Activated CD4-positive, alpha-beta T cell treated with anti-CD3 and anti-CD28 coated beads, Interleukin-10, Interleukin-2, amounts not matched to agents 100 ng/mL and 50 ng/mL, durations not matched to agents 16 hours and 8 hours (primary cell): ENCODE data around the gene DNAH10.

Source experiments
- DNase-seq: peaks from one replicate; pipeline ENCODE4 v3.0.0-alpha.2; 2020

DNAH10 gene

DNA sequence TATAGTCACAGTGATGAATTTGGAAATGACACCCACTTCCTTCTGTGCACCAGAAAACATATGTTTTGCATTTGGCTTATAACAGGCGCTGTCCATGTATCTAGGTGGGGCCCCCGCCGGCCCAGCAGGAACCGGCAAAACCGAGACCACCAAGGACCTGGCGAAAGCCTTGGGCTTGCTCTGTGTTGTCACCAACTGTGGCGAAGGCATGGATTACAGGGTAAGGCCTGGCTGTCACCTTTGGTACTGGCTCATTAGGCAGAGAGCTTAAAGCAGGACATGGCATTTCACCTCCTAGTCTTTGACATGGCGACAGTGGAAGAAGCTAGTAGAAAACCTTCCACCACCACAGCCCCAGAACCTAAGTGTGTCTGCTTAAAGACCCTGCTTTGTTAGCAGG lies 85.8 kb downstream of the DNAH10 start:
- no peak for DNase-seq

DNA sequence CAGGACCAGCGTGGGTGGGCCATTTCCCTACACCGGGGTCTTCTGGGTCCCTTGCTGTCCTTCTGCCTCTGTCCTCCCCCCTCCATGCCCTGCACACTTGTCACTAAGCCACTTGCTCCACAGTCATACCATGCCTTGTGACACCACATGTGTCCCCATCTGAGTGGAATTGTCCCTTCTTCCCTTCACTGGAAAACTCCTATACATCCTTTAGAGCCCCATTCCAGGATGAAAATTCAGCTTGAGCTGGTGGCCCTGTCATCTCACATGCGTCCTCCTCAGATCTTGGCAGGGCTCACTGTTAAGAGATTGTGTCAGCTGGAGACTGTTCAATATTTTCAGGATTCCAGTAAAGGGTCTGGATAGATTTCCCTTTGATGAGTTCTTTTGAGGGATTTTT lies 87.4 kb downstream of the DNAH10 start:
- DNase-seq, result no peak

DNA sequence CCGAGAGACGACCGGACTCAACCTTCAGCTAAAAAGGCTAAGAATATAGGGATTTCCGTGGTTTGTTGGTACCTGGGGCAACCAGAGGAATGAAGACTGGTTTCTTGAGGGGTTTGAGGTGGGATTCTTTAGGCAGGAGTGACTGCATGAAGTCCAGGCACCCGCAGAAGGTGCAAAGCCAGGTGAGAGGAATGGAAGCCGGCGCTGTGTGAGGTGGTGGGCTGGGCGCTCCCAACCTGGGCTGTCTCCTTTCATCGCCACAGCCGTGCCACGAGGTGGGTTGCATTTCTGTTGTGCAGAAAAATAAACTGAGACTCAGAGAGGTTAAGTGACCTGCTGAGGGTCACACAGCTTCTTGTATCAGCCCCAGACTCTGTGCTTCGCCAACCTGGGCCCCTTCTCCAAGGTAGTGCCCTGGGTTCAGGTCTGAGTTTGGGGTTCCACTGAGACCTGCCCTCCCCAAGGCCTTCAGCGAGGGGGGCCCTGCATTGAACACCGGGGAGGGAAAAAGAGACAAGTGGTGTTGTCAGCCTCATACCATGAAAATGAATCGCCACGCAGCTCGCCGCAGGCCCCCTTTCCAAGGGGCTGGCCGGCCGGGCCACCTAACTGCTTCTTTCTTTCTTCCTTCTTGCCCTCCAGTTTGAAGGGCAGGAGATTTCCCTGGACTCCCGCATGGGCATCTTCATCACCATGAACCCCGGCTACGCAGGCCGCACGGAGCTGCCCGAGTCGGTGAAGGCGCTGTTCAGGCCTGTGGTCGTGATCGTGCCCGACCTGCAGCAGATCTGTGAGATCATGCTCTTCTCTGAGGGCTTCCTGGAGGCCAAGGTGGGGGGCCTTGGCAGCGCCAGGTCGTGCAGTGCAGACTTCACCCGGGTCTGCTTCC lies 88.4 kb downstream of the DNAH10 start:
- no peak for DNase-seq

DNA sequence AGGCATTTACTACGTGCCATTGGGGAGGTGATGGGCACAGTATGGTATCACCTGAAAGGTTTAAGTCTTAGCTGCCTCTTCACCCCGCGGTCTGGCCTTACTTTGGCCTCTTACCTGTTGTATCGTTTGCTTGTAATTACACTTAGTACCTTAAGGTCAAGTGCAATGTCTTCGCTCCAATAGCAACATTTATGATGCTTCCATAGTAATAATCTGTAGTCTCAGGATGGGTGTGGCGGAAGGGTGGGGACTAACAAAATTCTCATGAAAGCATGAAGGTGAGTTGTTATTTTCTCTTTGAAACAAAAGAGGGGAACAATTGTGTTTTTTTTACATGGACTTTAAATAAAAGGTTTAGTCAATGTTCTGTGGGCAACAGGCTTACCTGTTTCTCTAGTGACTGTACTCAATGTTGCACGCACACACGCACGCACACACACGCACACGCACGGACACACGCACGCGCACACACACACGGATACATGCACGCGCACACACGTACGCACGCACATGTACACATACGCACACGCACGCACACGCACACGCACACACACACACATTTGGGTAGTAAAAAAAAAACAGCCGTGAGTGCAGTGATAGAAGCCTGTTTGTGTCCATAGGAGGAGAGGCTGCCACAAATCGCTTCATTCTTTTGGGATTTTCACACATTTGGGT lies 91.4 kb downstream of the DNAH10 start:
- DNase-seq, result no peak

DNA sequence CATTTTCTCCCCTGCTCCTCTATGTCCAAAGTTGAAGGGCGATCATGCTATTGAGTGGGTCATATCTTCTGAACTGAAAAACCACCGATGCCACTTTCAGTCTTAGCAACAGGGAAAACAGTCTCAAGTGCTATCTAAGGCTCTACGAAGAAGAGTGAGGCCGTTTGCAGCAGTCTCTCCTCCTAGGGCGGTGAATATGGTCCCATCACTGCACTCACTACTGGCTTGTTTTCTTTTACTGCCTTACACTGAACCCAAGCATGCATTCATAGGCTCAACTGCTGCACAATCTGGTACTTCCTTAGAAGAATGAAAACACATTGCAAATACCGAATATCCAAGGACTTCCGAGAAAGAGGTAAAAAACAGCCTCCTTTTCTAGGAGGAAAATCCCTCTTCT lies 92.1 kb downstream of the DNAH10 start:
- no peak for DNase-seq

DNA sequence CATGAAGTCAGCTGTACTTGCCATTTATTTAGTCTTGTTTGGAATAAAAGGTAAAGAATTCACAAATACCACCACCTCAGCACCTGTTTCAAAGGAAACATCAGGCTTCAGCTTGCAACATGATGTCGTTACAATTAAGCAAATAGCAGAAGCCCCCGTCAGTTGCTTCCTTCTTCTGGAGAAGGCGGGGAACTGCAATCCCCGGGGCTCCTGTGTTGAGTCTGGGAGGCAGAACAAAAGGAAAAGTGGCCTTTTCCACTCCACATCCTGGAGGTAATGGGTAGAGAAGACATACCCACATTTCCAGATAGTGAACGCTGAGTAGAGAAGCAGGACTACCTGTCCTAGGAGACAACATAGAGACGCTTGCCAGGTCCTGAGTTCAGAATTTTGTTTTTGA lies 92.8 kb downstream of the DNAH10 start:
- DNase-seq, result no peak

DNA sequence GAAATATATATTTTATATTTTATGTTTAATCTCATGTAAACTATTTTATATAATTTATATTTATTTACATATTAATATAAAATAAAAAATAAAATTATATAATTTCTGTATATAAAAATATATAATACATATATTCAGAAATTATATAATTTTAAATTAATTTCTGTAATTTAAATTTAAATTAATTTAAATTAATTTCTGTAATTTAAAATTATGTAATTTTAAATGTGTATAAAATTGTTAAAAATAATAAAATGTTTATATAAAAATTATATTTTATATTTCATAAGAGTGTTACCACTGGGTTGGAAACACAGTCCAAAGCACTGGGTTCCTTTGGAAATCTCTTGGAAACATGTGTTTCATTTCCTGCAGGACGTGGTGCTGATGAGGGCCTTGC lies 94.6 kb downstream of the DNAH10 start:
- no peak for DNase-seq

DNA sequence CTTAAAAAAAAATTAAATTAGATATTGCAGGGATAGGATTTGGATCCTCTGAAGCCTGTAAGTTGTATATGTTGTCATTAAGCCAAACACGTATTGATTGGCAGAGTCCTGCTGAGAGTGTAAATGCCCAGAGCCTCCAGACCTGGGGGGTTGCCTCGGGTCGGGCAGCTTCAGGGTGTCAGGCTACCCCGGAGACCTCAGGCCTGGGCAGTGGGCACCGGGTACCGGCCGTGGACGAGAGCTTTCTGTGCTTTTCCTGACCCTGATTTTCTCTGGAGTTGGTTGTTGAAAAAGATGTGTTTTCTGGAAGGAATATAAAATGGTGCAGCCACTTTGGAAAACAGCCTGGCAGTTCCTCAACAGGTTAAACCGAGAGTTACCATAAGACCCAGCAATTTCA lies 96.1 kb downstream of the DNAH10 start:
- no peak for DNase-seq

DNA sequence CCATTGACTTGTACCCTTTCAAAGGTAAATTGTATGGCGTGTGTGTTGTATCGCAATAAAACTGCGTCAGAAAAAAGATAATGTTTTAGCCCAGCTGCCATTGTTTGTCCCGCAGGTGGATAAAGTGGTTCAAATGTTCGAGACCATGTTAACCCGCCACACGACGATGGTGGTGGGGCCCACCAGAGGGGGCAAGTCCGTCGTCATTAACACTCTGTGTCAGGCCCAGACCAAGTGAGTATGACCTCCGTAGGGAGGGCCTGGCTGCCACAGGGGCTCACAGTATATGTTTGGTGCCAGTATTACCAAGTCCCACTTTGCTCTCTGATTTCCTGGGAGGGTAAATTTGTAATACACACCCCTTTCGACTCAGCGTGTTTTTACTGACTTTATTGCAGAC lies 96.9 kb downstream of the DNAH10 start:
- DNase-seq, result no peak

DNA sequence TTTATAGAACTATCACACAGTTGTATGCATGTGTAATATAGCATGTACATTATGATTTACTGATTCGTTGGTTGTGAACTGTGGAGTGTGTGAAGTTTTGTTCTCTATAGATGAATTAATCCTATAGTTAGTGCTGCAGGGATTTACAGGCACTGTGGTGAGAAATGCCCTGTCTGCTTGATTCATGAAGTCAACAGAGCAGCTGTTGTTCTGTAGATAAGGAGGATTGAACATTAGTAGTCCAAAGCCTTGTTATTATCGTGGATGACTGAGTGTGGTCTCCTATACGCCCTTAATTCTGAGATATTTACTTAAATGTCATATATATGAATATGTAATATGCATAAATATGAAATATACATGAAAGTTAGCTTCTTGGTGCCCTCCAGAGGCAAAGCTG lies 98.3 kb downstream of the DNAH10 start:
- no peak for DNase-seq

DNA sequence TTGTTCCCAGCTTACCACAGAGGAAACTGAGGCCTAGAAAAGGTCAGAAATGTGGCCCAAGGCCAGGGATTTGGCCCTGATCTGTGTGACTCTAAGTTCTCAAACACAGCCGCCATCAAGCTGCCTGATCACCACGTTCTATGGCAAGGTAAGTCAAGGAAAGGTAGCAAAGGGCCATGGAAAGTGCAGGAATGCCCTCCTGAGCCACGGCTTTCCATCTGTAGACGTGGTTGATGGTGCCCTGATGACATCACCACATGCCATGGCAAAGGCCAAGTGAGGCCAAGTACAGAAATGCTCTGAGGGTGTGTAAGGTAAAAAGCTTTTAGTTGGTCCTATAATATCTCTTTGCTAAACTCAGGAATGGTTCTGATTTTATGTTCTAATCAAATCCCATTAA lies 99.3 kb downstream of the DNAH10 start:
- DNase-seq, result no peak

DNA sequence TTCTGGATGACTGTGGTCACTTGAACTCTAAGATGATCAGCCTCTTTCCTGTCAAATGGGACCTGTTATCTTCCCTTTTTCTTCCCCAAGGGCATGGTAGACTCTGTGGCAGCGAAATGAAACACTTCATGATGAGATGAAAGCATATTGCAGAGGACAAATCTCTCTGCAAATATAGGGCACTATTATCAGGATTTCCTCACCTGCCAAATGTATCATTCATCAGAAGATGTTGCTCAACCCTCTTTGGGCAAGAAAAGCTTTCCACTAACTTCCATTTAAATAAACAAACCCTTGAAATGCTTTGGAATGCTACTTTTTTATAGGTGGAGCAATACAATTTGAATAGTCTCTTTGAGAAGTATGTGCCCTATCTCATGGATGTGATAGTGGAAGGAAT lies 105.0 kb downstream of the DNAH10 start:
- no peak for DNase-seq

DNA sequence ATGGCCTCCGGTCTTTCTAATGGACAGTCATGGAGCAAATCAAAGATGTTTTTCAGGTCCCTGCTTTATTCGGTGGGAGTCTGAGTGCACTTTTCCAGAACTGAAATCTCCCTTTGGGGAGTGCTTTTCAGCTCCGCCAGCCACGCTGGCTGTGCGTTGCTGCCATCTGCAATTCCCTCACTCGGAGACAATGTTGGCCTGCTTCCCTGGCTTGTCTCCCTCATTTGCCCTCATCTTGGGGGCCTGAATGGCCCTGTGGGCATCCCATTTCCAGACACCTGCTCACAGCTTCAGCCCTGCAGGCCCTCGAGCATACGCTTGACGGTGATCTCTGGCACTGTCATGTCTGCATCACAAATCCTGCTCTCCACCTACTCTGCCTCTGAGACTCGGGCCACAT lies 106.7 kb downstream of the DNAH10 start:
- DNase-seq, result no peak

DNA sequence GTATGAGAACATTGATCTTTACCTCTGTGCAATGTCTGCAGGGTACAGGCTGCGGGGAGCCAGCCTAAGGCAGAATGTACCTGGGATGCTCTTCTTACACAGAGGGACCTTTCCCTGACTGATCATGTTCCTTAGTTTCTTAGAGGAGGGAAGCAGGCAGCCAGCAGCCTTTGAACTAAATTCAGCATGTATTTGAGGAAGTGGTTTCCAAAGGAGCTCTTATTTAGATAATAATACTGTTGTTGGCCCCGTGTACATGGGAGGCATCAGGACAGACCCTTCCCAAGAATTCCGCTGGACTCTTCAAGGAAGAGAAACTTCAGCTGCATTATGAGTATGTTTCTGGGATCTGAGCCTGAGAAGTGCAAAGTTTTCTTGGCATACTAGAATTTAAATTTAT lies 111.7 kb downstream of the DNAH10 start:
- no peak for DNase-seq

DNA sequence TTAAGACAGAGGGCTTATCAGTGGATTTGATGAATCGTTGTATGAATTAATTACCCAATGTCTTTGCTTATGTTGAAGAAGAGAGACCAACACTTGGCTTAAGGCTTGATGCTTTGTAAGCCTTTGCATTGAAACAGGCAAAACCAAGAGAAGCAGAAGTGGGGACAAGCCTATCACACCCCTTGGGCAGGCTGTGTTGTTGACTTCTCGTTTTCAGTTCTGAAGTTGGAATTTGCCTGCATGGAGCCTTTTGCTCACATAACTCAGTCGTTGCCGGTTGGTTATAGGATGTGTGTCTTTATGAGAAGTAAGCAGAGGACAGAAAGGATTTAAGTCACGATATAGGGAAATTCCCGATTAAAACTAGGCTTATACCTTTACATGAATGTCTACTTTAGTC lies 115.9 kb downstream of the DNAH10 start:
- DNase-seq, result no peak

DNA sequence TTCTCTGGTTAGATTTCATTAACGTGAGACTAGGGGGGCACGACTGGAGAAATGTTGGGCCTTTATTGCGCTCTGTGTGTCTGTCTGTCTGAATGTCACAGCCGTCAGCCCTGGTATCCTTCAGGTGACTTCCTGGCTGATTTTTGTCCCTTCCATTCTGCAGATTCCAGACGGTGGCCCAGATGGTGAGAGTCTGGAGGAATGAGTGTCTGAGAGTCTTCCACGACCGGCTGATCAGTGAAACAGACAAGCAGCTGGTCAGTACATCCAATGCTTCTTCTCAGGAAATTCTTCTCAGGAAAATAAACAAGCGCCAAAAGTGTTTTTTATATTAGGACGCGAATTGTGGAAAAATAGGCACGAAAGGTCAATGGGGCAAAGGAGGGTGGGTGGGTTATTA lies 117.0 kb downstream of the DNAH10 start:
- DNase-seq, result no peak

DNA sequence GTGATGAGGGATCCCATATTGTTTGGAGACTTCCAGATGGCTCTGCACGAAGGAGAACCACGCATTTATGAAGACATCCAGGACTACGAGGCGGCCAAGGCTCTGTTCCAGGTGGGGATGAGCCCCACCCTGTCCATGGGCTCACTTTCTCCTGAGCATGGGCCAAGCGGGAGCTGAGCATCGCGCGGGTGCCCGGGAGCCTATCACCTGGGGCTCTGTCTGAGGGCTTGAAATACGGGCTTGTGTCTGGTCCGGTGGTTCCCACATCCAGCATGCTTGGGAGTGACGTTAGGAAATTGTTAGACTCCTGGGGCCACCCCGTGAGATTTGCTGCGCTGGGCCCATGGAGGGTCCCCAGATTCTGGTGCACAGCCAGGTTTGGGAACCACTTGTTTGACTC lies 117.6 kb downstream of the DNAH10 start:
- no peak for DNase-seq

DNA sequence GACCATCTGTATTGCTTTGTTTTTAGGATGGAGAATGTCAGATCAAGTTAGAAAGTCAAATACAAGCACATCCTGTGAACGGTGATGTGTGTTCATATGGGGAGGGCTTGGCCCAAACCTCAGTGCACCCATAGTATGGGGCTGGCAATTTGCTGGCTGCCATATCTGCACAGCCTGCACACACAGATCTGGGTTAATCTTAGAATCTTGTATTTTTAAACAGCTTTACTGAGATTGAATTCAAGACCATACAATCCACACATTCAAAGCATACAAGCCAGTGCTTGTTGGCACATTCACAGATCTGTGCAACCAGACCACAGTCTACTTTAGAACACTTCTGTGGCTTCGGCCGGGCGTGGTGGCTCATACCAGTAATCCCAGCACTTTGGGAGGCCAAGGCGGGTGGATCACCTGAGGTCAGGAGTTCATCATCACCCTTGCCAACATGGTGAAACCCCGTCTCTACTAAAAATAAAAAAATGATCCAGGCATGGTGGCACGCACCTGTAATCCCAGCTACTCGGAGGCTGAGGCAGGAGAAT lies 120.1 kb downstream of the DNAH10 start:
- no peak for DNase-seq

DNA sequence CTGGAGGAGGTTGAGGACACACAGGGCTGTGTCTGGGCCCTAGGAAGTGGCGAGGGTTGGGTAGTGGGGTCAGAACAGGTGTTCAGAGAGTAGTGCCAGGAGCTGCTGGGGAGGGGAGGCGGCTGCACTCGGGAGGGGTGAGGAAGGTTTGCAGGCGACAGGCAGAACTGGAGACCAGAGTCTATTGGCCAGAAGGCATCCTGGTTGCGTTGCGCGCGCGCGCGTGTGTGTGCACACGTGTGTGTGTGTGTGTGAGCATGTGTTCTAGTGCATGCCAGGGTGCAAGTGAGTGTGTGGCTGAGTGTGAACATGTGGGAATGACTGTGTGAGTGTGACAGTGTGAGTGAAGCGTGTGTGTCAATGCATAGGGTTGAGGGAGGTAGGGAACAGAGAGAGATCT lies 124.2 kb downstream of the DNAH10 start:
- no peak for DNase-seq

DNA sequence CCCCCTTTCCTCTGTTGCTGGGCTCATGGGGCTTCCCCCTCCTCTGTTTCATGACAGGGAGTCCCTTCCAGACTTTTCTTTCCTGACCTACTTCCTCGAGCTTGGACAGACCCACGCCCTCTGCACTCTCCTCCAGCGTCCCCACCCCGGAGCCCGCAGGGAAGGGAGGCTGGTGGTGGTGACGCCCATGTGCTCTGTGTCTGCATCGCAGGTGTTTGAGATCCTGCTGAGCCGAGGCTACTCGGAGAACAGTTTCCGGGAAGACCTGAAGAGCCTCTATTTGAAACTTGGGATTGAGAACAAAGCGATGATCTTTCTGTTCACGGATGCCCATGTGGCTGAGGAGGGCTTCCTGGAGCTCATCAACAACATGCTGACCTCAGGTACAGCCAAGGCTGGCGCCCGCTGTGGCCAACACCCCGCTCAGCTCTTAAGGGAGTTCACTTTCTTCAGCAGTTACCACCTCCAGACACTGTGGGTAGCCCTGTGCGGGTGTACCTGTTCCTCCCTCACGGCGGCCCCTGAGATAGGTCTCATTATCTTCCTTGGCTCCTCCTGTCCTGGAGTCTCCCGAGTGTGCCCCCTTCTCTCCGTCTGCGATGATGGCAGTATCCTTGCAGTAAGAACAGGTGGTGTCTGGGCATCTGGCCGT lies 125.0 kb downstream of the DNAH10 start:
- DNase-seq, result no peak

DNA sequence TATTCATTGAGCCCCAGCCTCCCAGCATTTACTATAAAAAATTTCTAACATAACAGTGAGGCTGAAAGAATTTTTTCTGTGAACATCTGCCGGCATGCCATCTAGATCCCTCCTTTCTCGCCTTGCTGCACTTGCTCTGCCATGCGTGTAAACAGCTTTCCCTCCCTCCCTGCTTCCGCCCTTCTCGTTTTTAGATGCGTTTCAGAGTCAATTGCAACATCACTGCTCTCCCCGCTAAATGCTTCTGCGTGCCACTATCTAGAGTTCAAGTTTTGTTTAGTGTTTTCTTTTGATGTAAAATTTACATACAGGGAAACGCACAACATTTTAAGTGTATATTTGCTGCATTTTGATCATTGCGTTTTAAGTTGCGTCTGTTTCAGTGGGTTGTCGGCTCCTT lies 126.9 kb downstream of the DNAH10 start:
- no peak for DNase-seq

DNA sequence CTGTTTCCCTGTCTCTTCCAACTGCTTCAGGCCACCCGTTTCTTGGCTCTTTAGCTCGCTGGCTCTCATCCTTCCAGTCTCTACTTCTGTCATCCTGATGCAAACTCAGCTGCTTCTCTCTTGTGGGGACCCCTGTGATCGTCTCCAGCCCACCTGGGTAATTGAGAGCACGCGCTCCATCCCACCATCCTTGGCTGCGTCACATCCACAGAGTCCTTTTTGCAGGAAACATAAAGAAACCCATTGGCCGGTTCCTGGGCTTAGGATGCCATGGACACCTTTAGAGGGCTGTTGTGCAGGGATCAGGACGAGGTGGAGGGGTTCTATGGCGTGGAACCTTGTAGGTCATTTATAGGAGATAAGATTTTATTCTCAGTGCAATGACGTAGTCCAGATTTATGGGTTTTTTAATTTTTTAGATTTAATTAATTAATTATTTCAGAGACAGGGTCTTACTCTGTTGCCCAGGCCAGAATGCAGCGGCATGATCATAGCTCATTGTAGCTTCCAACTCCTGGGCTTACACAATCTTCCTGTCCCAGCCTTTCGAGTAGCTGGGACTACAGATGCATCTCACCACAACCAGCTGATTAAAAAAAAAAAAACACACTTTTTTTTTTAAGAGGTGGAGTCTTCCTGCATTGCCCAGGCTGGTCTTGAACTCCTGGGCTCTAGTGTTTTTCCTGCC lies 127.9 kb downstream of the DNAH10 start:
- DNase-seq, result no peak

DNA sequence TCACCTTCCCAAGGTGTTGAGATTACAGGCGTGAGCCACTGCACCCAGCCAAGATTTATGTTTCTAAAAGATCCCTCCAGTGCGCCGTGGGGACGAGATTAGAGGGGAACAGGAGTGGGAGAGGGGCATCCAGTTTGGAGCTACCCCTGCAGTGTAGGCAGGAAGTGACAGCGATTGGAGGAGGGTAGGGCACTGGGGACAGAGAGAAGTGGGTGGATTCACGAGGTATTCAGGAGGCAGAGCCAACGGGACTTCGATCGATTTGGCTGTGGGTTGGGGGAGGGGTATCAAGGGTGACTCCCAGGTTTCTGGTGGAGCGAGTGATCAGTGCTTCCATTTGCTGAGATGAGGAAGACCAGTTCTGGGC lies 128.4 kb downstream of the DNAH10 start:
- no peak for DNase-seq
